ENCODE measurements around the gene BICC1.

GRCh38 chr10:58645416-58646146 is 132.9 kb downstream of the BICC1 start:
- no peak for TF ChIP-seq CTCF (IDR thresholded peaks at IDR 0.05)
- TF ChIP-seq EZH2 (IDR thresholded peaks at IDR 0.05; ENCODE audit: borderline replicate concordance, insufficient read depth, low read depth, low read length, poor library complexity, severe bottlenecking), result no peak

Measured in B cell (primary cell).